CD4-positive, alpha-beta memory T cell (primary cell): ENCODE data around the gene C17orf78. TPM values are rescaled to one million over a fixed set of nuclear protein-coding genes. Genes with fewer than 3 reads are reported as not detected.
"Not testable (repeated sequence)": the region's sequence is repeated elsewhere in the genome, so short reads cannot be mapped to it uniquely, and the experiment has no call there.

Experiments used
- CTCF ChIA-PET: fragments of 350-600 bp; sonication (Branson Sonifier 250); formaldehyde crosslinking; loops from one replicate; lab custom pipeline; 2021; ENCODE audit warnings: inconsistent platforms; ENCODE audit not compliant: partially characterized antibody; lab: Charles Lee
- POLR2A ChIA-PET: fragments of 350-600 bp; sonication (Branson Sonifier 250); formaldehyde crosslinking; loops from one replicate; lab custom pipeline; 2021; ENCODE audit not compliant: partially characterized antibody; lab: Charles Lee
- DNase-seq, 5 donors: peaks; one replicate each; pipeline versions ENCODE4 v3.0.0 to v3.0.0-alpha.2; 2020 to 2022; ENCODE audit warnings: mixed read lengths in 1 of 5
- H3K27ac ChIP-seq: one replicate; pipeline ENCODE4 v1.7.0; 2013; ENCODE audit warnings: low read depth, low read length
- H3K27me3 ChIP-seq: 2 replicates; pipeline ENCODE4 v1.7.0; 2013; ENCODE audit warnings: mild to moderate bottlenecking, low read length, moderate library complexity; ENCODE audit not compliant: insufficient read depth
- H3K36me3 ChIP-seq: 2 replicates; pipeline ENCODE4 v1.7.0; 2013; ENCODE audit warnings: mild to moderate bottlenecking, low read length, moderate library complexity; ENCODE audit not compliant: insufficient read depth
- H3K4me1 ChIP-seq: 2 replicates; pipeline ENCODE4 v1.7.0; 2013; ENCODE audit warnings: mild to moderate bottlenecking, low read length, moderate library complexity; ENCODE audit not compliant: insufficient read depth
- H3K4me3 ChIP-seq, 2 donors: one replicate each; pipeline ENCODE4 v1.7.0; 2013; ENCODE audit warnings: low read length in 2 of 2, mild to moderate bottlenecking in 1 of 2
- H3K9me3 ChIP-seq, 2 donors: one replicate each; pipeline ENCODE4 v1.7.0; 2013; ENCODE audit warnings: low read length in 2 of 2, control low read depth in 1 of 2; ENCODE audit not compliant: control insufficient read depth in 1 of 2
- H3K27ac Mint-ChIP-seq, 7 donors: one replicate each; pipeline ENCODE4 v1.8.0; 2020 to 2021; ENCODE audit warnings: mixed read lengths in 7 of 7, mild to moderate bottlenecking in 6 of 7, inconsistent platforms in 3 of 7, moderate library complexity in 3 of 7
- H3K27me3 Mint-ChIP-seq, 2 donors: one replicate each; pipeline ENCODE4 v1.8.0; 2020 to 2021; ENCODE audit warnings: mixed read lengths in 2 of 2
- H3K36me3 Mint-ChIP-seq, 2 donors: one replicate each; pipeline ENCODE4 v1.8.0; 2020 to 2021; ENCODE audit warnings: mixed read lengths in 2 of 2, inconsistent platforms in 1 of 2, mild to moderate bottlenecking in 1 of 2
- H3K4me1 Mint-ChIP-seq, 4 donors: one replicate each; pipeline ENCODE4 v1.8.0; 2020 to 2021; ENCODE audit warnings: mixed read lengths in 4 of 4, mild to moderate bottlenecking in 1 of 4
- H3K4me3 Mint-ChIP-seq, 8 donors: one replicate each; pipeline ENCODE4 v1.8.0; 2020 to 2021; ENCODE audit warnings: mixed read lengths in 8 of 8, mild to moderate bottlenecking in 7 of 8, moderate library complexity in 6 of 8, inconsistent platforms in 3 of 8
- H3K9me3 Mint-ChIP-seq, 8 donors: one replicate each; pipeline ENCODE4 v1.8.0; 2020 to 2021; ENCODE audit warnings: mixed read lengths in 8 of 8, mild to moderate bottlenecking in 5 of 8, inconsistent platforms in 3 of 8, moderate library complexity in 1 of 8
- intact Hi-C: fragments of 100-400 bp; cut with micrococcal nuclease; formaldehyde crosslinking; loops from one replicate; pipeline ENCODE4 v1.15.1; 2023
- polyA plus RNA-seq, 2 donors: library from polyadenylated mRNA; unstranded; fragments of 300-500 nt; fragmentation: Illumina TruSeq; gene quantifications; one replicate each; pipeline ENCODE4 v1.2.3, GENCODE V29; 2021
- total RNA-seq, 2 experiments: library from RNA; stranded (reverse); gene quantifications; one replicate each; pipeline ENCODE4 v1.2.3, GENCODE V29; 2021

C17orf78 gene
- total and polyA plus RNA-seq, 4 experiments from 2014 or later, result not detected

GRCh38 chr17:37432671-37433070, 56.9 kb downstream of the C17orf78 start:
- peaks cover 1 to 6% (median 2%) of the 10 kb centered on the region in 4 donors for H3K4me1 Mint-ChIP-seq
- H3K27me3 Mint-ChIP-seq, result no peaks in the 10 kb centered on the region
- Histone ChIP-seq H3K4me3 (no peak overlapping the region), H3K4me1 (no peaks in the 10 kb centered on the region), H3K27ac (no peak overlapping the region), H3K9me3 (no peaks in the 10 kb centered on the region), H3K27me3 (no peaks in the 10 kb centered on the region), H3K36me3 (peaks cover 9% of the 10 kb centered on the region)
- no peak overlapping the region for H3K27ac Mint-ChIP-seq
- ChIA-PET POLR2A (no interaction called here), CTCF (no interaction called here)
- no peak overlapping the region for H3K4me3 Mint-ChIP-seq
- H3K9me3 Mint-ChIP-seq, result peaks cover 0 to 1% (median 0%) of the 10 kb centered on the region in 8 donors
- H3K36me3 Mint-ChIP-seq, result peaks cover 2 to 52% of the 10 kb centered on the region in 2 donors
- intact Hi-C loops, result no loop called here
- DNase-seq, result no peak

- CTCF ChIA-PET, result interaction anchor here (1.0 kb wide), 2 partner anchors 23 to 96 kb away, joined by 3 read pairs; no protein-coding TSS in a partner anchor
- peak overlapping the region in 1 of 7 donors; percentile 50 for H3K27ac Mint-ChIP-seq
- H3K36me3 ChIP-seq, result peaks cover 37% of the 10 kb centered on the region
These were observed 62.4 kb downstream of the C17orf78 start for GRCh38 chr17:37438141-37438540.

GRCh38 chr17:37440424-37440823, 64.6 kb downstream of the C17orf78 start:
- Mint-ChIP-seq H3K27ac (peak overlapping the region in 1 of 7 donors; percentile 13), H3K9me3 (no peaks in the 10 kb centered on the region), H3K4me3 (no peak overlapping the region), H3K36me3 (peaks cover 40 to 63% of the 10 kb centered on the region in 2 donors), H3K27me3 (no peaks in the 10 kb centered on the region), H3K4me1 (peaks cover 0 to 8% (median 3%) of the 10 kb centered on the region in 4 donors)
- no peaks in the 10 kb centered on the region for H3K27me3 ChIP-seq
- no peak overlapping the region for H3K27ac ChIP-seq
- POLR2A ChIA-PET, result no interaction called here
- intact Hi-C loops, result no loop called here
- H3K4me1 ChIP-seq, result no peaks in the 10 kb centered on the region
- no peaks in the 10 kb centered on the region for H3K9me3 ChIP-seq
- no peak for DNase-seq
- H3K36me3 ChIP-seq, result peaks cover 43% of the 10 kb centered on the region
- H3K4me3 ChIP-seq, result no peak overlapping the region
- CTCF ChIA-PET, result no interaction called here

More at GRCh38 chr17:37438141-37438540, 62.4 kb downstream of the C17orf78 start:
- H3K36me3 Mint-ChIP-seq, result peaks cover 35 to 58% of the 10 kb centered on the region in 2 donors
- Histone ChIP-seq H3K4me1 (no peaks in the 10 kb centered on the region), H3K27me3 (no peaks in the 10 kb centered on the region), H3K27ac (no peak overlapping the region), H3K4me3 (no peak overlapping the region), H3K9me3 (no peaks in the 10 kb centered on the region)
- H3K9me3 Mint-ChIP-seq, result no peaks in the 10 kb centered on the region
- H3K27me3 Mint-ChIP-seq, result no peaks in the 10 kb centered on the region
- no peak overlapping the region for H3K4me3 Mint-ChIP-seq
- POLR2A ChIA-PET, result interaction anchor here (1.1 to 1.2 kb wide), 2 partner anchors 16 to 41 kb away, joined by 3 read pairs; no protein-coding TSS in a partner anchor
- intact Hi-C loops, result no loop called here
- H3K4me1 Mint-ChIP-seq, result peaks cover 0 to 8% (median 3%) of the 10 kb centered on the region in 4 donors
- DNase-seq, result no peak

GRCh38 chr17:37441369-37442014, 65.7 kb downstream of the C17orf78 start:
- POLR2A ChIA-PET, result interaction anchor here (0.5 kb wide), 1 partner anchor 17 kb away, joined by 3 read pairs; no protein-coding TSS in a partner anchor
- DNase-seq, H3K4me1 Mint-ChIP-seq, intact Hi-C loops, H3K27me3 Mint-ChIP-seq, H3K27me3 ChIP-seq, H3K27ac ChIP-seq, H3K9me3 ChIP-seq, H3K4me3 Mint-ChIP-seq, CTCF ChIA-PET, H3K4me3 ChIP-seq, H3K4me1 ChIP-seq, H3K9me3 Mint-ChIP-seq: not testable (repeated sequence)
- Mint-ChIP-seq H3K36me3 (peaks cover 45 to 62% of the 10 kb centered on the region in 2 donors), H3K27ac (peak overlapping the region in 1 of 7 donors; percentile 30)
- H3K36me3 ChIP-seq, result peaks cover 43% of the 10 kb centered on the region

Other genes with a start within 250 kb of the C17orf78 start
- 10 to 100 TPM; 13.0 to 15.2 TPM for gene ACACA, start 30.9 kb downstream of the C17orf78 start, total RNA-seq
- gene ACACA, start 30.9 kb downstream of the C17orf78 start, polyA plus RNA-seq, result 1 to 10 TPM; 4.8 to 7.2 TPM
- gene TADA2A, start 30.9 kb downstream of the C17orf78 start, total RNA-seq, result 10 to 100 TPM; 27.3 to 35.7 TPM
- 10 to 100 TPM in 1 of 2 donors, 1 to 10 TPM in 1; 2.8 to 13.2 TPM for gene TADA2A, start 30.9 kb downstream of the C17orf78 start, polyA plus RNA-seq
- gene DUSP14, start 113.9 kb downstream of the C17orf78 start, total RNA-seq, result 1 to 10 TPM; 6.6 to 7.4 TPM
- gene DUSP14, start 113.9 kb downstream of the C17orf78 start, polyA plus RNA-seq, result 10 to 100 TPM; 16.3 to 17.6 TPM
- gene SYNRG, start 233.4 kb downstream of the C17orf78 start, total RNA-seq, result 100 to 1,000 TPM; 135 to 148 TPM
- 10 to 100 TPM; 34.2 to 96.0 TPM for gene SYNRG, start 233.4 kb downstream of the C17orf78 start, polyA plus RNA-seq